H1 (cell line): ENCODE data around the gene IFIT1. TPM values are rescaled to one million over a fixed set of nuclear protein-coding genes. Genes with fewer than 3 reads are reported as not detected.
A peak's percentile ranks its signal among the peaks of the same experiment; 100 is the strongest.

Experiments used
- CTCF ChIA-PET: fragments of 300-600 bp; sonication (Branson Sonifier 250); formaldehyde crosslinking; loops from one replicate; lab custom pipeline; 2021; ENCODE audit not compliant: partially characterized antibody; lab: Charles Lee
- POLR2A ChIA-PET: fragments of 300-600 bp; sonication (Branson Sonifier 250); formaldehyde crosslinking; loops from one replicate; lab custom pipeline; 2021; ENCODE audit warnings: inconsistent platforms; ENCODE audit not compliant: partially characterized antibody; lab: Charles Lee
- DNase-seq, 2 experiments: peaks; one replicate each; pipeline versions ENCODE4 v3.0.0 to v3.0.0-alpha.2; 2010 to 2022; ENCODE audit warnings: low spot score in 2 of 2, low read depth in 1 of 2, mixed read lengths in 1 of 2
- FAIRE-seq: peaks from 2 replicates; lab custom pipeline; 2011; peaks lifted over from hg19 to GRCh38; lab: Jason Lieb, UNC
- H2AFZ ChIP-seq: 2 replicates; pipeline ENCODE4 v1.8.1; 2012; ENCODE audit warnings: low read length, inconsistent platforms
- H2AK5ac ChIP-seq: 2 replicates; pipeline ENCODE4 v1.6.1; 2013; ENCODE audit warnings: low read depth, low read length
- H2BK120ac ChIP-seq: replicated peaks from 2 replicates; pipeline ENCODE3; 2013; ENCODE audit warnings: low read depth, low read length, inconsistent platforms
- H2BK12ac ChIP-seq: 2 replicates; pipeline ENCODE4 v1.6.1; 2013; ENCODE audit warnings: low read depth, low read length
- H2BK15ac ChIP-seq: 2 replicates; pipeline ENCODE4 v1.6.1; 2013; ENCODE audit warnings: low read length
- H2BK20ac ChIP-seq: 2 replicates; pipeline ENCODE4 v1.6.1; 2013; ENCODE audit warnings: low read length
- H2BK5ac ChIP-seq: 2 replicates; pipeline ENCODE4 v1.6.1; 2013; ENCODE audit warnings: low read depth, low read length
- H3K14ac ChIP-seq: 2 replicates; pipeline ENCODE4 v1.6.1; 2013; ENCODE audit warnings: inconsistent platforms; ENCODE audit not compliant: insufficient read length
- H3K18ac ChIP-seq: 2 replicates; pipeline ENCODE4 v1.6.1; 2013; ENCODE audit warnings: low read length; ENCODE audit errors: extremely low read depth
- H3K23ac ChIP-seq: 2 replicates; pipeline ENCODE4 v1.6.1; 2013; ENCODE audit warnings: inconsistent platforms; ENCODE audit not compliant: insufficient read length
- H3K23me2 ChIP-seq: 2 replicates; pipeline ENCODE4 v1.6.1; 2013; ENCODE audit warnings: low read depth, low read length
- H3K27ac ChIP-seq: 2 replicates; pipeline ENCODE4 v1.6.1; 2011; ENCODE audit warnings: low read depth, low read length, inconsistent platforms
- H3K27me3 ChIP-seq, 4 experiments: replicated peaks in 1 of 4; 1 replicate in 1 of 4; 2 replicates in 3 of 4; pipeline versions ENCODE4 v1.6.1 to v1.8.1; 2011 to 2013; ENCODE audit warnings: low read length in 3 of 4, mild to moderate bottlenecking in 3 of 4, inconsistent platforms in 2 of 4, mixed read lengths in 2 of 4, moderate library complexity in 1 of 4; ENCODE audit not compliant: control insufficient read depth in 3 of 4, insufficient read depth in 3 of 4; ENCODE audit errors: extremely low read depth in 1 of 4
- H3K36me3 ChIP-seq, 4 experiments: 2 replicates each; pipeline versions ENCODE4 v1.6.1 to v1.8.1; 2011 to 2013; ENCODE audit warnings: mild to moderate bottlenecking in 4 of 4, low read length in 3 of 4, moderate library complexity in 2 of 4, control low read depth in 1 of 4, inconsistent platforms in 1 of 4; ENCODE audit not compliant: insufficient read depth in 4 of 4, control insufficient read depth in 2 of 4
- H3K4ac ChIP-seq: replicated peaks from 2 replicates; pipeline ENCODE3; 2013; ENCODE audit warnings: low read length, low read depth, mixed read lengths, inconsistent platforms; ENCODE audit not compliant: insufficient read length
- H3K4me1 ChIP-seq, 4 experiments: replicated peaks in 1 of 4; 1 replicate in 1 of 4; 2 replicates in 3 of 4; pipeline versions ENCODE4 v1.6.1 to v1.8.1; 2011 to 2013; ENCODE audit warnings: low read length in 3 of 4, inconsistent platforms in 2 of 4, mixed read lengths in 1 of 4; ENCODE audit not compliant: insufficient read depth in 4 of 4, control insufficient read depth in 3 of 4
- H3K4me2 ChIP-seq, 2 experiments: 2 replicates each; pipeline versions ENCODE4 v1.6.1 to v1.8.1; 2011 to 2013; ENCODE audit warnings: low read depth in 2 of 2, low read length in 2 of 2, control low read depth in 1 of 2, inconsistent platforms in 1 of 2, mild to moderate bottlenecking in 1 of 2; ENCODE audit not compliant: insufficient read depth in 1 of 2
- H3K4me3 ChIP-seq, 4 experiments: fragments of 200-600, 300-600 bp in 1 of 4; sonication (generic), shearing (Covaris generic), sonication (Bioruptor Twin) in 1 of 4; 2 replicates each; pipeline versions ENCODE4 v1.5.1 to v1.8.1; 2011 to 2016; ENCODE audit warnings: low read length in 4 of 4, low read depth in 3 of 4, control low read depth in 2 of 4, inconsistent platforms in 2 of 4, mild to moderate bottlenecking in 2 of 4, mixed read lengths in 1 of 4, moderate library complexity in 1 of 4; ENCODE audit not compliant: insufficient read depth in 2 of 4; ENCODE audit errors: extremely low read depth in 1 of 4
- H3K56ac ChIP-seq: replicated peaks from 2 replicates; pipeline ENCODE3; 2013; ENCODE audit warnings: low read depth, mild to moderate bottlenecking, mixed read lengths, low read length, inconsistent platforms; ENCODE audit not compliant: insufficient read length
- H3K79me1 ChIP-seq: 2 replicates; pipeline ENCODE4 v1.6.1; 2013; ENCODE audit warnings: low read depth, low read length, control low read depth
- H3K79me2 ChIP-seq, 2 experiments: 2 replicates each; pipeline versions ENCODE4 v1.6.1 to v1.8.1; 2012 to 2013; ENCODE audit warnings: low read length in 2 of 2, mild to moderate bottlenecking in 2 of 2, inconsistent platforms in 1 of 2; ENCODE audit not compliant: insufficient read depth in 2 of 2, control insufficient read depth in 1 of 2
- H3K9ac ChIP-seq, 4 experiments: replicated peaks in 1 of 4; 1 replicate in 1 of 4; 2 replicates in 3 of 4; pipeline versions ENCODE4 v1.6.1 to v1.8.1; 2011 to 2013; ENCODE audit warnings: low read depth in 3 of 4, low read length in 3 of 4, control low read depth in 2 of 4, mild to moderate bottlenecking in 2 of 4, moderate library complexity in 2 of 4, inconsistent platforms in 1 of 4; ENCODE audit errors: extremely low read depth in 1 of 4
- H3K9me3 ChIP-seq, 2 experiments: 2 replicates each; pipeline versions ENCODE4 v1.6.1 to v1.8.1; 2012 to 2013; ENCODE audit warnings: mild to moderate bottlenecking in 2 of 2, moderate library complexity in 2 of 2, control low read depth in 1 of 2, inconsistent platforms in 1 of 2, low read depth in 1 of 2, low read length in 1 of 2, mixed read lengths in 1 of 2; ENCODE audit not compliant: insufficient read depth in 2 of 2
- H4K20me1 ChIP-seq, 2 experiments: replicated peaks in 1 of 2; 2 replicates each; pipeline versions ENCODE3 to v1.8.1; 2011 to 2013; ENCODE audit warnings: inconsistent platforms in 2 of 2, low read length in 2 of 2, mild to moderate bottlenecking in 1 of 2; ENCODE audit not compliant: insufficient read depth in 2 of 2, control insufficient read depth in 1 of 2
- H4K5ac ChIP-seq: 2 replicates; pipeline ENCODE4 v1.6.1; 2013; ENCODE audit warnings: low read length, low read depth, mixed read lengths, inconsistent platforms; ENCODE audit not compliant: insufficient read length
- H4K8ac ChIP-seq: 2 replicates; pipeline ENCODE4 v1.8.0; 2013; ENCODE audit warnings: mild to moderate bottlenecking, moderate library complexity, low read length, inconsistent platforms; ENCODE audit not compliant: insufficient read depth; ENCODE audit errors: extremely low read depth
- H4K91ac ChIP-seq: replicated peaks from 2 replicates; pipeline ENCODE3; 2013; ENCODE audit warnings: low read length, mixed read lengths, inconsistent platforms; ENCODE audit not compliant: insufficient read length
- CHD2 ChIP-seq: IDR thresholded peaks from 2 replicates; pipeline ENCODE4 v1.6.1; 2012; ENCODE audit warnings: low read length, improper control_type of control experiment
- CTBP2 ChIP-seq: IDR thresholded peaks from 2 replicates; pipeline ENCODE4 v1.7.0; 2011; ENCODE audit warnings: borderline replicate concordance, mild to moderate bottlenecking, moderate library complexity, mixed read lengths, low read length; ENCODE audit not compliant: insufficient read depth, insufficient read length
- HDAC6 ChIP-seq: IDR thresholded peaks from one replicate; pipeline ENCODE4 v1.7.1; 2012; ENCODE audit warnings: low read depth, mild to moderate bottlenecking, inconsistent platforms, low read length, moderate library complexity
- MAFK ChIP-seq: IDR thresholded peaks from 2 replicates; pipeline ENCODE4 v1.6.1; 2012; ENCODE audit warnings: low read depth, mild to moderate bottlenecking, improper control_type of control experiment, low read length
- NANOG ChIP-seq: IDR thresholded peaks from 2 replicates; pipeline ENCODE4 v1.6.1; 2011; ENCODE audit warnings: low read length, low read depth, mild to moderate bottlenecking, inconsistent platforms; ENCODE audit not compliant: insufficient read depth, poor library complexity, severe bottlenecking
- POLR2AphosphoS5 ChIP-seq: IDR thresholded peaks from 2 replicates; pipeline ENCODE4 v1.6.1; 2011; ENCODE audit warnings: low read depth, low read length
- POU5F1 ChIP-seq: IDR thresholded peaks from 2 replicates; pipeline ENCODE4 v1.6.1; 2011; ENCODE audit warnings: low read depth, mild to moderate bottlenecking, low read length, moderate library complexity
- RAD21 ChIP-seq, 2 experiments: IDR thresholded peaks in 1 of 2; conservative IDR thresholded peaks in 1 of 2; 2 replicates each; pipeline ENCODE4 v1.6.1; 2011; ENCODE audit warnings: low read depth in 2 of 2, low read length in 2 of 2, improper control_type of control experiment in 1 of 2, inconsistent platforms in 1 of 2, mild to moderate bottlenecking in 1 of 2, moderate library complexity in 1 of 2
- SIX5 ChIP-seq: IDR thresholded peaks from 2 replicates; pipeline ENCODE4 v1.6.1; 2011; ENCODE audit warnings: mild to moderate bottlenecking, low read depth, low read length
- WGBS, 2 experiments: shearing (Covaris generic) in 1 of 2; methylation state at CpG; one replicate each; pipeline versions ENCODE4 v1.1.6 to v1.1.7; 2013 to 2015; ENCODE audit warnings: low lambda C conversion rate in 2 of 2, mixed read lengths in 2 of 2, inconsistent platforms in 1 of 2, low coverage in 1 of 2, missing lambda C conversion rate in 1 of 2; ENCODE audit not compliant: insufficient replicate concordance in 2 of 2, insufficient coverage in 1 of 2, insufficient read length in 1 of 2; ENCODE audit errors: extremely low coverage in 1 of 2, missing lambda C conversion rate in 1 of 2; 5-methylcytosine and 5-hydroxymethylcytosine counted together
- polyA plus RNA-seq, 7 experiments: library from polyadenylated mRNA; depleted of rRNA in 3 of 7; stranded (reverse) in 5 of 7; unstranded in 2 of 7; fragments of >200 nt in 5 of 7; fragments of 200-250 nt in 2 of 7; gene quantifications; 1 replicate in 5 of 7; 2 replicates in 1 of 7; 4 replicates in 1 of 7; pipeline versions ENCODE4 v1.2.1 to v1.2.3, GENCODE V29; 2011 to 2013; ENCODE audit warnings: missing spikeins in 2 of 7, mixed read lengths in 2 of 7
- total RNA-seq: library from RNA; stranded (reverse); fragmentation: NEBNext Ultra II Directional; extraction: Animal tissue kit (Norgen Biotek cat#: 25700); gene quantifications from 2 replicates; pipeline ENCODE4 v1.2.1, GENCODE V29; 2021
- TF ChIP-seq, protein P1 (sequence below): IDR thresholded peaks from 2 replicates; pipeline ENCODE4 v1.6.1; 2012; ENCODE audit warnings: inconsistent platforms

Gene IFIT1
- total and polyA plus RNA-seq, 2 of the 8 experiments (the other 6 are each of a cell fraction or from before 2014, with no cell fraction given): 0.94 to 1.5 TPM

GRCh38 chr10:89367529-89367928 lies 24.9 kb upstream of the IFIT1 start:
- H3K9me3 ChIP-seq: no peaks in the 10 kb centered on the region
- H3K9ac ChIP-seq: no peak overlapping the region
- no peak overlapping the region for H3K4me2 ChIP-seq
- no peak overlapping the region for H4K5ac ChIP-seq
- no peak overlapping the region for H3K18ac ChIP-seq
- 0 out of 2 replicates have a peak overlapping the region, but pooled peaks have one; percentile 4 for H2AK5ac ChIP-seq
- H2BK5ac ChIP-seq: no peak overlapping the region
- ChIA-PET CTCF (interaction anchor here (1.2 to 5.4 kb wide), 17 partner anchors 11 to 149 kb away, joined by 3 to 64 read pairs (median 25); partner anchors contain the start of genes IFIT1, IFIT1B, IFIT2 and LIPA), POLR2A (interaction anchor here (0.6 kb wide), 1 partner anchor 114 kb away, joined by 3 read pairs; no protein-coding TSS in a partner anchor)
- H4K20me1 ChIP-seq: no peaks in the 10 kb centered on the region
- no peak overlapping the region for H3K4me3 ChIP-seq
- no peak overlapping the region for H3K56ac ChIP-seq
- no peak overlapping the region for H3K14ac ChIP-seq
- H3K36me3 ChIP-seq: no peaks in the 10 kb centered on the region; a peak in 1 of 8 replicates
- H3K27ac ChIP-seq: no peak overlapping the region
- H2BK120ac ChIP-seq: no peak overlapping the region
- no peak overlapping the region for H2BK15ac ChIP-seq
- peaks cover 0 to 6% (median 0%) of the 10 kb centered on the region in 4 experiments; a peak in 1 of 7 replicates for H3K4me1 ChIP-seq
- H2BK12ac ChIP-seq: no peak overlapping the region
- H3K4ac ChIP-seq: no peak overlapping the region
- no peaks in the 10 kb centered on the region for H3K27me3 ChIP-seq
- H2BK20ac ChIP-seq: 0 out of 2 replicates have a peak overlapping the region, but pooled peaks have one; percentile 6
- DNase-seq (no peak), FAIRE-seq (no peak)
- no peak overlapping the region for H3K23ac ChIP-seq
- no peak overlapping the region for H2AFZ ChIP-seq
- H4K8ac ChIP-seq: no peak overlapping the region
- 83% methylated on average over 4 of the region's 4 CpGs; no CpG with 5 or more reads in 1 of the 2 experiments for WGBS, 2 experiments
- no peaks in the 10 kb centered on the region; the same call in 1 of the 2 replicates for H3K23me2 ChIP-seq
- no peaks in the 10 kb centered on the region for H3K79me1 ChIP-seq
- no peak overlapping the region for H4K91ac ChIP-seq
- no peaks in the 10 kb centered on the region for H3K79me2 ChIP-seq
- no peak for TF ChIP-seq RAD21 (IDR thresholded peaks at IDR 0.05 in 1 of 2, conservative IDR thresholded peaks at IDR 0.05 in 1 of 2; ENCODE audit: low read depth in 2 of 2, low read length in 2 of 2)
- no peak for TF ChIP-seq MAFK
- TF ChIP-seq CTBP2: no peak
- no peak for TF ChIP-seq NANOG
- TF ChIP-seq HDAC6: no peak
- TF ChIP-seq, protein P1, sequence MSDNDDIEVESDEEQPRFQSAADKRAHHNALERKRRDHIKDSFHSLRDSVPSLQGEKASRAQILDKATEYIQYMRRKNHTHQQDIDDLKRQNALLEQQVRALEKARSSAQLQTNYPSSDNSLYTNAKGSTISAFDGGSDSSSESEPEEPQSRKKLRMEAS: no peak
- no peak for TF ChIP-seq POLR2AphosphoS5
- no peak for TF ChIP-seq POU5F1
- no peak for TF ChIP-seq SIX5
- TF ChIP-seq CHD2: no peak
